Measurements from ENCODE around the gene NPEPL1. TPM values are rescaled to one million over a fixed set of nuclear protein-coding genes. Genes with fewer than 3 reads are reported as not detected.
A peak's percentile ranks its signal among the peaks of the same experiment; 100 is the strongest.
"Not testable (repeated sequence)": the region's sequence is repeated elsewhere in the genome, so short reads cannot be mapped to it uniquely, and the experiment has no call there.

NPEPL1 gene, protein sequence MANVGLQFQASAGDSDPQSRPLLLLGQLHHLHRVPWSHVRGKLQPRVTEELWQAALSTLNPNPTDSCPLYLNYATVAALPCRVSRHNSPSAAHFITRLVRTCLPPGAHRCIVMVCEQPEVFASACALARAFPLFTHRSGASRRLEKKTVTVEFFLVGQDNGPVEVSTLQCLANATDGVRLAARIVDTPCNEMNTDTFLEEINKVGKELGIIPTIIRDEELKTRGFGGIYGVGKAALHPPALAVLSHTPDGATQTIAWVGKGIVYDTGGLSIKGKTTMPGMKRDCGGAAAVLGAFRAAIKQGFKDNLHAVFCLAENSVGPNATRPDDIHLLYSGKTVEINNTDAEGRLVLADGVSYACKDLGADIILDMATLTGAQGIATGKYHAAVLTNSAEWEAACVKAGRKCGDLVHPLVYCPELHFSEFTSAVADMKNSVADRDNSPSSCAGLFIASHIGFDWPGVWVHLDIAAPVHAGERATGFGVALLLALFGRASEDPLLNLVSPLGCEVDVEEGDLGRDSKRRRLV
- 37.6 TPM for total RNA-seq (ENCODE audit: unreplicated experiment)
- long read RNA-seq, transcript NPEPL1-201 (12 exons, 2,378 nt): major isoform, 13 of 17 reads
- long read RNA-seq, partial matches to known transcripts: 1 of 17 reads
- long read RNA-seq, other reads (novel, unspliced or antisense): 3 of 17 reads

- H3K4me3 Mint-ChIP-seq (ENCODE audit: unreplicated experiment): peak within 1 kb of the TSS; percentile 59
- H3K27me3 Mint-ChIP-seq (ENCODE audit: unreplicated experiment): peaks cover 8% of the 10 kb centered on the region
- H3K27ac Mint-ChIP-seq (ENCODE audit: unreplicated experiment): peak within 1 kb of the TSS; percentile 52
- TF ChIP-seq CTCF (IDR thresholded peaks at IDR 0.05; ENCODE audit: unreplicated experiment): no peak
- H3K9me3 Mint-ChIP-seq (ENCODE audit: unreplicated experiment): no peaks in the 10 kb centered on the region
- peaks cover 7% of the 10 kb centered on the region for H3K36me3 Mint-ChIP-seq (ENCODE audit: low read depth, unreplicated experiment)
- peak; percentile 85 for DNase-seq (ENCODE audit: low spot score)
- H3K4me1 Mint-ChIP-seq (ENCODE audit: unreplicated experiment): peaks cover 17% of the 10 kb centered on the region
Measured at GRCh38 chr20:58692579-58693225, at the start of gene NPEPL1. TSS of gene NPEPL1 (plus strand) at chr20:58692800. CDS start at chr20:58692901, 101 bp downstream.

- H3K27ac Mint-ChIP-seq (ENCODE audit: unreplicated experiment); DNase-seq (ENCODE audit: low spot score); H3K9me3 Mint-ChIP-seq (ENCODE audit: unreplicated experiment); H3K27me3 Mint-ChIP-seq (ENCODE audit: unreplicated experiment); H3K4me3 Mint-ChIP-seq (ENCODE audit: unreplicated experiment); H3K4me1 Mint-ChIP-seq (ENCODE audit: unreplicated experiment); H3K36me3 Mint-ChIP-seq (ENCODE audit: low read depth, unreplicated experiment): not testable (repeated sequence)
Measured at GRCh38 chr20:58642896-58643295, 49.7 kb upstream of the NPEPL1 start.

- H3K27me3 Mint-ChIP-seq (ENCODE audit: unreplicated experiment): peaks cover 5% of the 10 kb centered on the region
- no peak for DNase-seq (ENCODE audit: low spot score)
Measured at GRCh38 chr20:58645412-58645968, 47.1 kb upstream of the NPEPL1 start.

GRCh38 chr20:58646257-58646656, 46.3 kb upstream of the NPEPL1 start:
- Mint-ChIP-seq H3K36me3 (ENCODE audit: low read depth, unreplicated experiment) (no peaks in the 10 kb centered on the region), H3K4me1 (ENCODE audit: unreplicated experiment) (peaks cover 2% of the 10 kb centered on the region), H3K9me3 (ENCODE audit: unreplicated experiment) (no peaks in the 10 kb centered on the region), H3K4me3 (ENCODE audit: unreplicated experiment) (no peak overlapping the region), H3K27me3 (ENCODE audit: unreplicated experiment) (peaks cover 7% of the 10 kb centered on the region), H3K27ac (ENCODE audit: unreplicated experiment) (no peak overlapping the region)
- TF ChIP-seq CTCF (IDR thresholded peaks at IDR 0.05; ENCODE audit: unreplicated experiment): no peak
- no peak for DNase-seq (ENCODE audit: low spot score)

More at GRCh38 chr20:58645412-58645968, 47.1 kb upstream of the NPEPL1 start:
- TF ChIP-seq CTCF (IDR thresholded peaks at IDR 0.05; ENCODE audit: unreplicated experiment): no peak
- Mint-ChIP-seq H3K9me3 (ENCODE audit: unreplicated experiment) (no peaks in the 10 kb centered on the region), H3K4me3 (ENCODE audit: unreplicated experiment) (no peak overlapping the region), H3K27ac (ENCODE audit: unreplicated experiment) (no peak overlapping the region), H3K36me3 (ENCODE audit: low read depth, unreplicated experiment) (no peaks in the 10 kb centered on the region), H3K4me1 (ENCODE audit: unreplicated experiment) (peaks cover 2% of the 10 kb centered on the region)

DNA sequence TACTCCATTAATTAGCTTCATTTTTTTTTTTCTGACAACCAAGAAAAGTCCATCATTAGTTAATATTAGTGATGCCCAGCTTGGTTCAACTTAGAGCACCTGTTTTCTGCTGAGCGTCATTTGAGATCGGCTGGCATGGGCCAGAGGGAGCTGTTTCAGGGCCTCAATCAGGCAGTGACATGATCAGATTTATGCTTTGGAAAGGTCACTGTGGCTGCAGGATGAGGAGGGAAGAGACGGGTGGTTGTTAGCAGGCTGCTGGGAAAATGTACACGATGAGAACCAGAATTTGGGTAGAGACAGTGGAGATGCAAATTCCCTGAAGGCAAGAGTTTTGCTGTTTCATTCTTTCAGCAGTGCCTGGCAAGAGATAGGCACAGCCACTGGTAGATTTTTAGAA, 45.9 kb upstream of the NPEPL1 start:
- H3K27me3 Mint-ChIP-seq (ENCODE audit: unreplicated experiment): peaks cover 10% of the 10 kb centered on the region

More for the DNA sequence above, 45.9 kb upstream of the NPEPL1 start:
- Mint-ChIP-seq H3K27ac (ENCODE audit: unreplicated experiment) (no peak overlapping the region), H3K4me1 (ENCODE audit: unreplicated experiment) (peaks cover 2% of the 10 kb centered on the region), H3K4me3 (ENCODE audit: unreplicated experiment) (no peak overlapping the region), H3K9me3 (ENCODE audit: unreplicated experiment) (no peaks in the 10 kb centered on the region), H3K36me3 (ENCODE audit: low read depth, unreplicated experiment) (no peaks in the 10 kb centered on the region)
- no peak for DNase-seq (ENCODE audit: low spot score)
- TF ChIP-seq CTCF (IDR thresholded peaks at IDR 0.05; ENCODE audit: unreplicated experiment): no peak

Measured in endothelial cell (in vitro differentiated cells).